ENCODE data around the gene ABL1. TPM values are rescaled to one million over a fixed set of nuclear protein-coding genes. Genes with fewer than 3 reads are reported as not detected.
"Not testable (repeated sequence)": the region's sequence is repeated elsewhere in the genome, so short reads cannot be mapped to it uniquely, and the experiment has no call there.

ABL1 gene
- total RNA-seq, 1 donor from 2014 or later = 30.7 TPM

- no peak overlapping the region for H3K27ac ChIP-seq (replicated peaks)
- intact Hi-C loops (cut with micrococcal nuclease) = no loop called here
- TF ChIP-seq CTCF (IDR thresholded peaks at IDR 0.05; ENCODE audit: borderline replicate concordance) = no peak
These were observed 71.8 kb downstream of the ABL1 start for GRCh38 chr9:130906735-130907416.

GRCh38 chr9:130908146-130908877 lies 73.3 kb downstream of the ABL1 start:
- Histone ChIP-seq H3K27me3 (ENCODE audit: low read depth) (peaks cover 39% of the 10 kb centered on the region), H3K9me3 (replicated peaks) (no peaks in the 10 kb centered on the region), H3K36me3 (no peaks in the 10 kb centered on the region), H3K4me1 (no peaks in the 10 kb centered on the region), H3K27ac (replicated peaks) (no peak overlapping the region), H3K4me3 (no peak overlapping the region)
- intact Hi-C loops (cut with micrococcal nuclease) = no loop called here
- DNase-seq = no peak
- TF ChIP-seq CTCF (IDR thresholded peaks at IDR 0.05; ENCODE audit: borderline replicate concordance) = no peak

More at GRCh38 chr9:130906735-130907416, 71.8 kb downstream of the ABL1 start:
- no peaks in the 10 kb centered on the region for H3K9me3 ChIP-seq (replicated peaks)
- no peaks in the 10 kb centered on the region for H3K4me1 ChIP-seq
- no peak overlapping the region for H3K4me3 ChIP-seq
- H3K27me3 ChIP-seq (ENCODE audit: low read depth) = peaks cover 52% of the 10 kb centered on the region
- no peak for DNase-seq
- no peaks in the 10 kb centered on the region for H3K36me3 ChIP-seq

- intact Hi-C loops (cut with micrococcal nuclease) = no loop called here
- Histone ChIP-seq H3K4me1 (no peaks in the 10 kb centered on the region), H3K36me3 (no peaks in the 10 kb centered on the region), H3K4me3 (no peak overlapping the region), H3K27me3 (ENCODE audit: low read depth) (peaks cover 39% of the 10 kb centered on the region), H3K9me3 (replicated peaks) (no peaks in the 10 kb centered on the region), H3K27ac (replicated peaks) (no peak overlapping the region)
- DNase-seq = no peak
- no peak for TF ChIP-seq CTCF (IDR thresholded peaks at IDR 0.05; ENCODE audit: borderline replicate concordance)
These were observed 73.9 kb downstream of the ABL1 start for GRCh38 chr9:130908878-130909355.

- peaks cover 48% of the 10 kb centered on the region for H3K27me3 ChIP-seq (ENCODE audit: low read depth)
- DNase-seq; H3K4me3 ChIP-seq; H3K4me1 ChIP-seq; intact Hi-C loops (cut with micrococcal nuclease); H3K9me3 ChIP-seq (replicated peaks); H3K36me3 ChIP-seq; H3K27ac ChIP-seq (replicated peaks): not testable (repeated sequence)
These were observed 75.0 kb downstream of the ABL1 start for GRCh38 chr9:130910041-130910440.

- peaks cover 47% of the 10 kb centered on the region for H3K27me3 ChIP-seq (ENCODE audit: low read depth)
- H3K27ac ChIP-seq (replicated peaks); H3K4me1 ChIP-seq; H3K36me3 ChIP-seq; intact Hi-C loops (cut with micrococcal nuclease); H3K4me3 ChIP-seq; DNase-seq; H3K9me3 ChIP-seq (replicated peaks): not testable (repeated sequence)
These were observed 75.6 kb downstream of the ABL1 start for GRCh38 chr9:130910670-130911069.

- H3K4me1 ChIP-seq = no peaks in the 10 kb centered on the region
- H3K27me3 ChIP-seq (ENCODE audit: low read depth) = peaks cover 40% of the 10 kb centered on the region
- no peak for TF ChIP-seq CTCF (IDR thresholded peaks at IDR 0.05; ENCODE audit: borderline replicate concordance)
- intact Hi-C loops (cut with micrococcal nuclease) = no loop called here
- DNase-seq = no peak
- no peaks in the 10 kb centered on the region for H3K9me3 ChIP-seq (replicated peaks)
- no peaks in the 10 kb centered on the region for H3K36me3 ChIP-seq
- no peak overlapping the region for H3K27ac ChIP-seq (replicated peaks)
- no peak overlapping the region for H3K4me3 ChIP-seq
These were observed 76.4 kb downstream of the ABL1 start for GRCh38 chr9:130911254-130912049.

All from left ventricle myocardium inferior (tissue), 1 donor.